Mesenchymal stem cell (in vitro differentiated cells and primary cell): ENCODE measurements around the gene SP8.

Source experiments
- DNase-seq: peaks from one replicate; pipeline ENCODE4 v3.0.0-alpha.2; 2013
- H2AFZ ChIP-seq: one replicate; pipeline ENCODE4 v1.6.1; 2013; ENCODE audit warnings: low read depth, mild to moderate bottlenecking, control low read depth, inconsistent platforms, low read length, moderate library complexity
- H2AK5ac ChIP-seq: 2 replicates; pipeline ENCODE4 v1.6.1; 2013; ENCODE audit warnings: low read length, moderate library complexity, mild to moderate bottlenecking, inconsistent platforms; ENCODE audit not compliant: severe bottlenecking
- H2BK120ac ChIP-seq: one replicate; pipeline ENCODE4 v1.6.1; 2013; ENCODE audit warnings: low read depth, mild to moderate bottlenecking, inconsistent platforms, low read length, moderate library complexity
- H2BK12ac ChIP-seq, 2 experiments: one replicate each; pipeline ENCODE4 v1.6.1; 2013; ENCODE audit warnings: inconsistent platforms in 2 of 2, low read length in 2 of 2, mild to moderate bottlenecking in 2 of 2, moderate library complexity in 2 of 2, control low read depth in 1 of 2
- H2BK15ac ChIP-seq: one replicate; pipeline ENCODE4 v1.6.1; 2013; ENCODE audit warnings: mild to moderate bottlenecking, low read depth, inconsistent platforms; ENCODE audit not compliant: poor library complexity, severe bottlenecking
- H2BK5ac ChIP-seq: 2 replicates; pipeline ENCODE4 v1.6.1; 2013; ENCODE audit warnings: low read depth, mild to moderate bottlenecking, low read length, control low read depth, inconsistent platforms; ENCODE audit not compliant: poor library complexity, severe bottlenecking
- H3K14ac ChIP-seq, 2 experiments: one replicate each; pipeline ENCODE4 v1.6.1; 2013; ENCODE audit warnings: inconsistent platforms in 2 of 2, low read length in 2 of 2, control low read depth in 1 of 2, mild to moderate bottlenecking in 1 of 2, moderate library complexity in 1 of 2
- H3K18ac ChIP-seq, 2 experiments: one replicate each; pipeline ENCODE4 v1.6.1; 2013; ENCODE audit warnings: inconsistent platforms in 2 of 2, low read length in 2 of 2, control low read depth in 1 of 2, low read depth in 1 of 2, mild to moderate bottlenecking in 1 of 2
- H3K23ac ChIP-seq, 2 experiments: one replicate each; pipeline ENCODE4 v1.6.1; 2013; ENCODE audit warnings: inconsistent platforms in 2 of 2, low read length in 2 of 2, mild to moderate bottlenecking in 2 of 2, moderate library complexity in 2 of 2, control low read depth in 1 of 2
- H3K27ac ChIP-seq: 2 replicates; pipeline ENCODE4 v1.5.1; 2013; ENCODE audit warnings: mild to moderate bottlenecking, moderate library complexity, low read length, control low read depth, inconsistent platforms; ENCODE audit not compliant: poor library complexity, severe bottlenecking
- H3K27me3 ChIP-seq, 2 experiments: 2 replicates each; pipeline versions ENCODE4 v1.6.1 to v1.7.0; 2013; ENCODE audit warnings: low read length in 2 of 2, mild to moderate bottlenecking in 2 of 2, moderate library complexity in 2 of 2, control low read depth in 1 of 2, inconsistent platforms in 1 of 2; ENCODE audit not compliant: control insufficient read depth in 1 of 2, insufficient read depth in 1 of 2
- H3K36me3 ChIP-seq, 2 experiments: 2 replicates each; pipeline versions ENCODE4 v1.6.1 to v1.7.0; 2013; ENCODE audit warnings: low read length in 2 of 2, control low read depth in 1 of 2, inconsistent platforms in 1 of 2, low read depth in 1 of 2, mild to moderate bottlenecking in 1 of 2; ENCODE audit not compliant: insufficient read depth in 2 of 2, control insufficient read depth in 1 of 2
- H3K4ac ChIP-seq, 2 experiments: one replicate each; pipeline ENCODE4 v1.6.1; 2013; ENCODE audit warnings: inconsistent platforms in 2 of 2, low read length in 2 of 2, mild to moderate bottlenecking in 2 of 2, moderate library complexity in 2 of 2, control low read depth in 1 of 2, low read depth in 1 of 2
- H3K4me1 ChIP-seq: 2 replicates; pipeline ENCODE4 v1.6.1; 2013; ENCODE audit warnings: low read depth, low read length, control low read depth; ENCODE audit not compliant: control insufficient read depth, insufficient read depth
- H3K4me2 ChIP-seq: 2 replicates; pipeline ENCODE4 v1.6.1; 2013; ENCODE audit warnings: low read length, mild to moderate bottlenecking, inconsistent platforms; ENCODE audit not compliant: poor library complexity, severe bottlenecking
- H3K4me3 ChIP-seq, 2 experiments: 2 replicates each; pipeline versions ENCODE4 v1.5.1 to v1.7.0; 2013; ENCODE audit warnings: low read length in 2 of 2, mild to moderate bottlenecking in 2 of 2, control low read depth in 1 of 2, low read depth in 1 of 2; ENCODE audit not compliant: insufficient read depth in 1 of 2
- H3K79me1 ChIP-seq: replicated peaks from 2 replicates; pipeline ENCODE4 v1.6.1; 2013; ENCODE audit warnings: mild to moderate bottlenecking, control low read depth, low read length, inconsistent platforms; ENCODE audit not compliant: poor library complexity, severe bottlenecking
- H3K9ac ChIP-seq: 2 replicates; pipeline ENCODE4 v1.7.0; 2013; ENCODE audit warnings: mild to moderate bottlenecking, low read length, moderate library complexity
- H3K9me3 ChIP-seq: 2 replicates; pipeline ENCODE4 v1.7.0; 2013; ENCODE audit warnings: mild to moderate bottlenecking, low read length; ENCODE audit not compliant: control insufficient read depth
- H4K8ac ChIP-seq: one replicate; pipeline ENCODE4 v1.6.1; 2013; ENCODE audit warnings: inconsistent platforms, mild to moderate bottlenecking, low read length, moderate library complexity
- H4K91ac ChIP-seq: one replicate; pipeline ENCODE4 v1.6.1; 2013; ENCODE audit warnings: mild to moderate bottlenecking, low read length, inconsistent platforms
- WGBS: methylation state at CpG from one replicate; pipeline ENCODE4 v1.1.7; 2013; ENCODE audit warnings: mixed read lengths; 5-methylcytosine and 5-hydroxymethylcytosine counted together

The SP8 gene

DNA sequence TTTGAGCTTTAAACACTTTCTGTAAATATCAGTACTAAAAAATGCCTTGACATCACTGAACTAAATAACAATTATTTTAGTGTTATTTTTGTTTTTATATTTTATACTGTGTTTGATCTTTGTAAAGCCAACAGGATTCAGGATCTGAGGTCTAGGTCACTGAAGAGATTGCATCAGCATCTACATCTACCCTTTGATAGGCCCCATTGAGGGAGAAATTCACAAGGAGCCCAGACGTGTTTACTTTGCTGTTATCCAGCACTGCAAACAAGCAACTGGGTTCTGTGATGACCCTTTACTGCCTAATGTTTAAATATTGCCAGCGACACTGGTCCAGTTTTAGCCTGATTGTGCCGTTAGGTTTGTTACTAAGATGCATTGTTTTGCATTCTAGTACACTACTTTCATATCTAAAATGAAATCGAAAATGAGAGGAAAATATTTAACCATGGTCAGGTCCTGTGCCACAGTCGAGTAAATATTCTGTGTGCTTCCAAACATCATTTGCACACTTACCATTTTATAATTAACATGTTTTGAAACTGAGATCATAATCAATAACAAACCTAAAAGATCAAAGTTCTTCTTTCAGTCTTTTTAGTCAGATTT lies 48.7 kb downstream of the SP8 start:
- peaks cover 5% of the 10 kb centered on the region for H3K9me3 ChIP-seq
- no peak overlapping the region for H2BK15ac ChIP-seq
- no peak overlapping the region for H3K23ac ChIP-seq
- no peaks in the 10 kb centered on the region for H3K27me3 ChIP-seq
- no peaks in the 10 kb centered on the region for H3K4me1 ChIP-seq
- H3K36me3 ChIP-seq = no peaks in the 10 kb centered on the region
- no peak overlapping the region for H3K4me2 ChIP-seq
- no peak overlapping the region for H3K27ac ChIP-seq
- no peaks in the 10 kb centered on the region for H3K79me1 ChIP-seq
- no peak overlapping the region for H3K18ac ChIP-seq
- WGBS = 53% methylated on average over 5 of the region's 5 CpGs
- no peak overlapping the region for H3K4ac ChIP-seq
- no peak overlapping the region for H2BK12ac ChIP-seq
- H2AK5ac ChIP-seq = no peak overlapping the region
- H2AFZ ChIP-seq = no peak overlapping the region
- no peak overlapping the region for H3K14ac ChIP-seq
- H3K9ac ChIP-seq = no peak overlapping the region
- DNase-seq = no peak
- no peak overlapping the region for H4K8ac ChIP-seq
- H4K91ac ChIP-seq = no peak overlapping the region
- no peak overlapping the region for H3K4me3 ChIP-seq
- H2BK120ac ChIP-seq = no peak overlapping the region
- H2BK5ac ChIP-seq = no peak overlapping the region

DNA sequence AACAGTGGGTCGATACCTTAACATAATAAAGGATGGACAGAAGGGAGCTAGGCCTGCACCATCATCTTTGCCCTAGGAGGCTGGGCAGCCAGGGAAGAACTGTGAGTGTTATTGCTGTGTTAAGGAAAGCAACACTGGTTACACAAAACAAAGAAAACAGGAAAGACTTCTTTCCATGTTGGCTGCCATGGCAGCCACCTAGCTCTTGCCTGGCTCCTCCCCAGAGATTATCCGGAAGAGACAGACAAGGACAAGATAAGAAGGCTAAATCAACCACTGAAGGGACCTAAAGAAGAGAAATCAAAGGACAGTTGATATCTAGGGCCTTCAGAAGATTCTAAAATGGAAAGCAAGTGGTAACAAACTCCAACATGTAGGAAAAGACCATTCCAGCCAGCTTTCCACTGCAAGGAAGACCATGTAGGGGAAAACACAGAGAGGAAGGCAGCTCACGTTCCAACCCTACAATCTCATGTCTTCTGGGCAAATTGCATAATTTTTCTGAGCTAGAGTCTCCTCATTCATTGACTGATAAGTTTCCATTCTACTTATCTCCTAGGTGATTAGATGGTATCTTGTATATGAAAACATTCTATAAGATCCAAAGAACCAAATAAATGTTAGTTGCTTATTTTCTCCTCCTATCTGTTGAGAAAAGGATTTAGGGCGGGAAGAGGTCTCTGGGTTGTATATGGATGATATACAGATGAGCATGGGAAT lies 51.2 kb downstream of the SP8 start:
- no peak overlapping the region for H2BK15ac ChIP-seq
- H3K27me3 ChIP-seq = no peaks in the 10 kb centered on the region
- no peak overlapping the region for H2AFZ ChIP-seq
- H3K18ac ChIP-seq = no peak overlapping the region
- no peaks in the 10 kb centered on the region for H3K4me1 ChIP-seq
- DNase-seq = no peak
- H3K9me3 ChIP-seq = peaks cover 5% of the 10 kb centered on the region
- no peak overlapping the region for H4K8ac ChIP-seq
- H2BK120ac ChIP-seq = no peak overlapping the region
- H3K27ac ChIP-seq = no peak overlapping the region
- no peak overlapping the region for H3K23ac ChIP-seq
- H3K9ac ChIP-seq = no peak overlapping the region
- H3K14ac ChIP-seq = no peak overlapping the region
- no peak overlapping the region for H3K4me2 ChIP-seq
- no peak overlapping the region for H2AK5ac ChIP-seq
- 88% methylated on average over 3 of the region's 4 CpGs for WGBS
- no peak overlapping the region for H2BK12ac ChIP-seq
- no peaks in the 10 kb centered on the region for H3K79me1 ChIP-seq
- H4K91ac ChIP-seq = no peak overlapping the region
- H3K4me3 ChIP-seq = no peak overlapping the region
- H3K4ac ChIP-seq = no peak overlapping the region
- H2BK5ac ChIP-seq = no peak overlapping the region
- no peaks in the 10 kb centered on the region for H3K36me3 ChIP-seq
